Measurements from ENCODE around the gene TAF1B. TPM values are rescaled to one million over a fixed set of nuclear protein-coding genes. Genes with fewer than 3 reads are reported as not detected.

The TAF1B gene
- total RNA-seq, 3 donors from 2014 or later = 17.0 to 21.6 (median 20.3) TPM

GRCh38 chr2:9939587-9940485 lies 96.6 kb downstream of the TAF1B start:
- Histone ChIP-seq H3K4me3 (no peak overlapping the region), H3K27me3 (no peaks in the 10 kb centered on the region), H3K36me3 (no peaks in the 10 kb centered on the region), H3K27ac (peak overlapping the region; percentile 66 to 73), H3K9me3 (no peaks in the 10 kb centered on the region), H3K4me1 (peaks cover 0 to 7% of the 10 kb centered on the region in 2 donors)
- intact Hi-C loops (cut with DNase I; ENCODE audit: low total_unique reads) = no loop called here
- no peak for DNase-seq (ENCODE audit: low spot score in 2 of 2)
- TF ChIP-seq CTCF (IDR thresholded peaks at IDR 0.05) (no peak), POLR2AphosphoS5 (IDR thresholded peaks at IDR 0.05) (no peak), POLR2A (IDR thresholded peaks at IDR 0.05) (no peak)

DNA sequence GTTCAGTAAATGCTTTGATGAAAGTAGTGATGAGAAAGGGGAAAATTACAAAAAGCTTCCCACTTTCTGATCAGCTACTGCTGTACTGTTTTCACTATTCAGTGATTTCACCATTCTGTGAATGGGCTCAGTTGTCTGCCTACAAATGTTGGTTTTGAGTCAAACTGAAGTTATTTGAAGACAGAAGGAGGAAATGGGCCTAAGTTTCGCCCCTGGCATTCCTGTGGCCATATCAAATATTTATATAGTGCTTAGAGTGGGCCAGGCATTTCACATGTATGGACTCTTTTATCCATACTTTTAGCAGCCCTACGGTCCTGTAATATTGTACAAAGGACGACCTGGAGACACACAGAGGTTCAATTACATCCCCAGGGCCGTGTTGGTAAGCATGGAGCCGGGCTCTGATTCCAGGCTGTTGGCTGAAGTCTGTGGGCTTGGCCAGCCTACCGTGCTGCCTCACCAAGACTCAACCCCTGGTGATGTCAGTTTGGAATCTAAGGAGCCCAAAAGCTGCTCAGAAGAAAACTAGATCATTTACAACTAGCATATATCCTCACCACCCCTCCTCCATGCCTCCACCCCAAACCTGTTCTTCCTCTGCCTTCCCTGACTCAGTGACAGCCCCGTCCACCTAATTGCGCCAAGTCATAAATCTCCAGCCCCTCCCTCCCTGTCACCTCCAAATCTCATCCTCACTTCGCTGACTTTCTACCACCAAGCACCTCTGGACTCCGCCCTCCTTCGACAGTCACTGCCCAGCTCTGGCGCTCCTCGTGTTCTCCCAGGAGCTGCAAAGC lies 98.1 kb downstream of the TAF1B start:
- Histone ChIP-seq H3K4me1 (peaks cover 0 to 7% of the 10 kb centered on the region in 2 donors), H3K27me3 (no peaks in the 10 kb centered on the region), H3K9me3 (no peaks in the 10 kb centered on the region), H3K27ac (peak overlapping the region; percentile 66 to 73), H3K4me3 (no peak overlapping the region), H3K36me3 (no peaks in the 10 kb centered on the region)
- no peak for TF ChIP-seq CTCF (IDR thresholded peaks at IDR 0.05)
- TF ChIP-seq POLR2A (IDR thresholded peaks at IDR 0.05) = no peak
- DNase-seq (ENCODE audit: low spot score in 2 of 2) = no peak
- intact Hi-C loops (cut with DNase I; ENCODE audit: low total_unique reads) = no loop called here

GRCh38 chr2:9941996-9942390 lies 98.7 kb downstream of the TAF1B start:
- Histone ChIP-seq H3K27me3 (no peaks in the 10 kb centered on the region), H3K4me3 (no peak overlapping the region), H3K9me3 (no peaks in the 10 kb centered on the region), H3K4me1 (peaks cover 0 to 7% of the 10 kb centered on the region in 2 donors), H3K27ac (no peak overlapping the region), H3K36me3 (no peaks in the 10 kb centered on the region)
- DNase-seq (ENCODE audit: low spot score in 2 of 2) = no peak
- intact Hi-C loops (cut with DNase I; ENCODE audit: low total_unique reads) = no loop called here
- TF ChIP-seq CTCF (IDR thresholded peaks at IDR 0.05) (no peak), POLR2A (IDR thresholded peaks at IDR 0.05) (no peak), POLR2AphosphoS5 (IDR thresholded peaks at IDR 0.05) (no peak)

DNA sequence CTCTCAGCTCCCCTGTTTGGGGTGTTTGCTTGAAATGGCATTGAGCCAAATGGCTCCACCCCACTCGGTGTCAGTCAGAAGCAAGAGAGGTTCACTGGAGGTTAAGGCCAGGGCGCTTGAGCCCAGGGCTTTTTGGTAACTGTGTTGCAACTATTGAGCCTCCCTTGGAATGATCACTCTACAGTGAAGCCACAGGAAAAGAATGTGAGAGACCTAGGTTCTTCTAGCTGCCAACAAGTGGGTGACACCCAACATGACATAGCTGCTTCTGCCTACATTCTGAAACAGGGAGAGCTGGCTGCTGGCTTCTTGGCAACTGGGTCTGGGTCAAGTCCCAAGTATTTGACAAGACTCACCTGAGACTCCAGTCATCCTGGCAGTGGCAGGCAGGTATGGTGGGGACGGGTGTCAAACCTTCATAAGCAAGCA lies 101.1 kb downstream of the TAF1B start:
- Histone ChIP-seq H3K36me3 (no peaks in the 10 kb centered on the region), H3K4me3 (no peak overlapping the region), H3K27ac (peak overlapping the region; percentile 67 to 69), H3K4me1 (peaks cover 0 to 7% of the 10 kb centered on the region in 2 donors), H3K9me3 (no peaks in the 10 kb centered on the region), H3K27me3 (no peaks in the 10 kb centered on the region)
- intact Hi-C loops (cut with DNase I; ENCODE audit: low total_unique reads) = no loop called here
- peak in 1 of 2 donors; percentile 86 for DNase-seq (ENCODE audit: low spot score in 2 of 2)
- TF ChIP-seq POLR2A (IDR thresholded peaks at IDR 0.05) (no peak), POLR2AphosphoS5 (IDR thresholded peaks at IDR 0.05) (peak in 1 of 3 donors; percentile 61), CTCF (IDR thresholded peaks at IDR 0.05) (no peak)

DNA sequence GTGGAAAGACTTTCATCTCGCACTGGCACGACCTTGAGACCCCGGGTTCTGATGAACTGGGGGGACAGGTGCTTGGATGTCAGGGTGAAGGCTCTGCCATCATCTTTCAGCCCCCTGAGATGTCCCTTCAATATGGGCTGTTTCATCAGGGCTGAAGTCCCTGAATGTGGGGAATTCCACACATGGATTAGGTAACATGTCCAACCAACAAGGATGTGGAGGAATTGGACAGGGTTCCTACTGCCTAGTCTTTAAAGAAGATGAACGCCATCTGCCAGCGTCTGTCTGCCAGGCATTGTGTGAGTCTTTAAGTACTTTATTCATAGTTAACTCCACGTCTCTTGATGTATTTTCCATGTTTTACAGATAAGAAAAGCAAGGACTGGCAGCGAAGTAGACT lies 102.3 kb downstream of the TAF1B start:
- H3K27me3 ChIP-seq = no peaks in the 10 kb centered on the region
- intact Hi-C loops (cut with DNase I; ENCODE audit: low total_unique reads) = no loop called here
- H3K36me3 ChIP-seq = no peaks in the 10 kb centered on the region
- no peaks in the 10 kb centered on the region for H3K9me3 ChIP-seq
- DNase-seq (ENCODE audit: low spot score in 2 of 2) = no peak
- H3K4me1 ChIP-seq = peaks cover 0 to 4% of the 10 kb centered on the region in 2 donors
- no peak for TF ChIP-seq POLR2A (IDR thresholded peaks at IDR 0.05)
- TF ChIP-seq POLR2AphosphoS5 (IDR thresholded peaks at IDR 0.05) = no peak
- TF ChIP-seq CTCF (IDR thresholded peaks at IDR 0.05) = no peak
- H3K4me3 ChIP-seq = no peak overlapping the region
- peak overlapping the region; percentile 9 to 15 for H3K27ac ChIP-seq

Measured in breast epithelium (tissue), 4 donors.